ENCODE measurements around the gene KATNB1.

DNA sequence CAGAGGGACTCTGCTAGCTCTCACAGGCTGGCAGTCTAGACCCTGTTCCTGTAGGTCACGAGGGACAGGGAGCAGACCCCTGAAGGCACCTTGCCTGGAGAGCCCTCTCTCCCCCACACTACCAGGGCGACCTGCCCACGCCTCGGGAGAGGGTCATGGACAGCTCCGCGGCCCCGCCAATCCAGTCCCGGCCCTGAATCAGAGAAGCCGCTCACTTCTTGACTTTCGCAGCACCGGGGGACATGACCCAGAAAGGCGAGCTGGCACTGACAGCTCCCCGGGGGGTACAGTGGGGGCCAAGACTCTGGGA, 61.6 kb downstream of the KATNB1 start:
- TF ChIP-seq CTCF (IDR thresholded peaks at IDR 0.05) (no peak), POLR2A (IDR thresholded peaks at IDR 0.05) (no peak)
